Prostate gland (tissue), 2 donors: ENCODE data around the gene C10orf67. TPM values are rescaled to one million over a fixed set of nuclear protein-coding genes. Genes with fewer than 3 reads are reported as not detected.

ENCODE experiments used
- DNase-seq: peaks from one replicate; pipeline ENCODE4 v3.0.0-alpha.2; 2019; ENCODE audit warnings: low spot score
- H3K27ac ChIP-seq, 2 donors: fragments of 200-600 bp; sonication (generic); 2 replicates each; pipeline ENCODE4 v1.5.1; 2017 to 2019
- H3K27me3 ChIP-seq: fragments of 200-600 bp; sonication (generic); replicated peaks from 2 replicates; pipeline ENCODE4 v1.5.1; 2019; ENCODE audit not compliant: insufficient read depth
- H3K36me3 ChIP-seq, 2 donors: fragments of 200-600 bp; sonication (generic); 1 replicate in 1 of 2; 2 replicates in 1 of 2; pipeline versions ENCODE4 v1.5.1 to v1.8.1; 2017 to 2019
- H3K4me1 ChIP-seq: fragments of 200-600 bp; sonication (generic); replicated peaks from 2 replicates; pipeline ENCODE4 v1.5.1; 2019
- H3K4me3 ChIP-seq, 2 donors: fragments of 200-600 bp; sonication (generic); 2 replicates each; pipeline ENCODE4 v1.5.1; 2017 to 2019
- H3K9me3 ChIP-seq: fragments of 200-600 bp; sonication (generic); 2 replicates; pipeline ENCODE4 v1.5.1; 2017
- CTCF ChIP-seq, 4 experiments: fragments of 200-600 bp in 2 of 4; fragments of 450-650 bp in 2 of 4; sonication (generic) in 2 of 4; IDR thresholded peaks; 1 replicate in 3 of 4; 2 replicates in 1 of 4; pipeline ENCODE4 v1.5.1; 2016 to 2019; ENCODE audit warnings: antibody characterized with exemption in 4 of 4, mild to moderate bottlenecking in 2 of 4, moderate library complexity in 2 of 4
- POLR2A ChIP-seq: fragments of 450-650 bp; IDR thresholded peaks from one replicate; pipeline ENCODE4 v1.6.1; 2016; ENCODE audit warnings: antibody characterized with exemption, mild to moderate bottlenecking
- POLR2AphosphoS5 ChIP-seq: sonication (generic); formaldehyde crosslinking; IDR thresholded peaks from one replicate; pipeline ENCODE4 v1.6.1; 2017; ENCODE audit warnings: antibody characterized with exemption
- WGBS: methylation state at CpG from one replicate; pipeline ENCODE4 v1.1.5; 2018; 5-methylcytosine and 5-hydroxymethylcytosine counted together
- intact Hi-C: fragments of 100-400 bp; cut with DNase I; formaldehyde crosslinking; loops from one replicate; pipeline ENCODE4 v1.14.2; 2022
- total RNA-seq, 2 donors: library from RNA; depleted of rRNA; stranded (reverse); fragments of >200 nt; gene quantifications; one replicate each; pipeline ENCODE4 v1.1.0, GENCODE V29; 2016

C10orf67 gene
- total RNA-seq, 2 donors from 2014 or later = 1.0 TPM; not detected in 1

DNA sequence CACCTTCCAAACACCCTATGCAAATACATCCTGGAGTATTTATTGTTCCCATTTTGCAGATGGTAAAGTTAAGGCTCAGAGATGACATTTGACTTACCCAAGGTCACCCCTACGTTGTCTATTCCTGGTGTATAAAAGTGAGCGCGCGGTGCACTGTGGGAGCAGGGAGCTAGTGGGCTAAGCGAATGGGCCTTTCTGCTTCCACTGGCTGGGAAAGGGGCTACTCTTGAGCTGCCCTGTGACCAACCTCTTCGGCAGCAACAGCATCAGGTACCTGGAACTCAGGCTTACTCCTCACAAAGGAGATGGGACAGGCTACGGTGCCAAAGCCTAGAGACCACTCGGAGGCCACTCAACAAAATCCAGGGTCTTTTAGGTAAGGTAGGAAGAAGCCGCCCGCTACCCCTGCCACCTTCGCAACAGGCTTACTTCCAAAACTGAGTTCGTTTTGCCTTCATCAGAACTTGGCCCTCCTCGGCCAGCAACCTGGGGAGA is 150.1 kb downstream of the C10orf67 start:
- Histone ChIP-seq H3K27me3 (peaks cover 60% of the 10 kb centered on the region), H3K36me3 (no peaks in the 10 kb centered on the region), H3K27ac (no peak overlapping the region), H3K4me1 (no peaks in the 10 kb centered on the region), H3K4me3 (no peak overlapping the region), H3K9me3 (no peaks in the 10 kb centered on the region)
- DNase-seq = no peak
- intact Hi-C loops = no loop called here
- TF ChIP-seq CTCF (IDR thresholded peaks at IDR 0.05) = no peak
- TF ChIP-seq POLR2A = no peak
- no peak for TF ChIP-seq POLR2AphosphoS5
- 9% methylated on average over 13 of the region's 13 CpGs for WGBS

DNA sequence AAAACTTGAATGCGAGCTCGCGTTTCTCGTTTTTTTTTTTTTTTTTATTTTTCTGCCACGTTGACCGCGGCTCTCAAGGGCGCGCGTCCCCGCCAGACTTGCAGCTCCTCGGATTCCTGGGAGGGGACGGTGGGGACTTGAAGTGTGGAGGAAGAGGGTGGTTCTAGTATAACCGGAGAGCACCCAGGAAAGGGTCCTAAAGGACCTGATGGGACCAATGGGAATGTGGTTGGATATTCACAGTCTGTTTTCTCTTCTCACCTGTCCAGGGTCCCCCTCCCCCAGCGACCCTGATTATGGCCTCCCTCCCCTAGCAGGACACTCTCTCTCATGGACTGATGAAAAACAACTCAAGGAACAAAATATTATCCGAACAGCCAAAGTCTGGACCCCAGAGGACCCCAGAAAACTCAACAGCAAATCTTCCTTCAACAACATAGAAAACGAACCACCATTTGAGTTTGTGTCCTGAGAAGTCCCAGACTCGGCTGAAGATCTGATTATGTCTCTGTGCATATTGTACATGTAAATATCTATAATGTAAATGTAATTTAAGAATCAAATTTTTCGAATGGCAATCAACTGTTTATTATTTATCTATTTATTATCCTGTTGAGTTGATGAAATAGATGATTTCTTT is 151.0 kb downstream of the C10orf67 start:
- 6% methylated on average over 19 of the region's 19 CpGs for WGBS
- H3K27me3 ChIP-seq = peaks cover 55% of the 10 kb centered on the region
- H3K27ac ChIP-seq = no peak overlapping the region
- TF ChIP-seq POLR2AphosphoS5 (no peak), POLR2A (no peak), CTCF (IDR thresholded peaks at IDR 0.05) (no peak)
- no peaks in the 10 kb centered on the region for H3K36me3 ChIP-seq
- H3K9me3 ChIP-seq = no peaks in the 10 kb centered on the region
- H3K4me1 ChIP-seq = no peaks in the 10 kb centered on the region
- H3K4me3 ChIP-seq = no peak overlapping the region
- DNase-seq = no peak
- intact Hi-C loops = no loop called here

DNA sequence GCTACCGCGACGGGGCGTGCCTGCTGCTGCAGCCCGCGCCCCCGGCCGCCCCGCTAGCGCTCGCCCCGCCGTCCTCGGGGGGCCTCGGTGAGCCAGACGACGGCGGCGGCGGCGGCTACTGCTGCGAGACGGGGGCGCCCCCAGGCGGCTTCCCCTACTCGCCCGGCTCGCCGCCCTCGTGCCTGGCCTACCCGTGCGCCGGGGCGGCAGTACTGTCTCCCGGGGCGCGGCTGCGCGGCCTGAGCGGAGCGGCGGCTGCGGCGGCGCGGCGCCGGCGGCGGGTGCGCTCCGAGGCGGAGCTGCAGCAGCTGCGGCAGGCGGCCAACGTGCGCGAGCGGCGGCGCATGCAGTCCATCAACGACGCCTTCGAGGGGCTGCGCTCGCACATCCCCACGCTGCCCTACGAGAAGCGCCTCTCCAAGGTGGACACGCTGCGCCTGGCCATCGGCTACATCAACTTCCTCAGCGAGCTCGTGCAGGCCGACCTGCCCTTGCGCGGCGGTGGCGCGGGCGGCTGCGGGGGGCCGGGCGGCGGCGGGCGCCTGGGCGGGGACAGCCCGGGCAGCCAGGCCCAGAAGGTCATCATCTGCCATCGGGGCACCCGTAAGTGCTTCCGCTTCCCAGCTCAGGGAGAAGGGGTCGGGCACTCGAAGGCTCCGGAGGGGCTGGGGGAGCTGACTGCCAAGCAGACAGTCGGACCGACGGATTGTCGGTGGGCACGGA is 151.7 kb downstream of the C10orf67 start:
- no peak for DNase-seq
- H3K4me3 ChIP-seq = no peak overlapping the region
- no peaks in the 10 kb centered on the region for H3K4me1 ChIP-seq
- H3K27ac ChIP-seq = no peak overlapping the region
- WGBS = 3% methylated on average over 84 of the region's 100 CpGs
- H3K27me3 ChIP-seq = peaks cover 57% of the 10 kb centered on the region
- intact Hi-C loops = no loop called here
- H3K36me3 ChIP-seq = no peaks in the 10 kb centered on the region
- H3K9me3 ChIP-seq = no peaks in the 10 kb centered on the region
- no peak for TF ChIP-seq CTCF (IDR thresholded peaks at IDR 0.05)
- no peak for TF ChIP-seq POLR2AphosphoS5
- TF ChIP-seq POLR2A = no peak

GRCh38 chr10:23191764-23192711 is 152.6 kb downstream of the C10orf67 start, which contains the start of gene PTF1A:
Gene PTF1A, plus strand, starts transcription at chr10:23192312. Its CDS starts 219 bp downstream, at chr10:23192531.
- Histone ChIP-seq H3K36me3 (no peaks in the 10 kb centered on the region), H3K27me3 (peaks cover 50% of the 10 kb centered on the region), H3K4me3 (no peak within 1 kb of the TSS), H3K4me1 (no peaks in the 10 kb centered on the region), H3K9me3 (no peaks in the 10 kb centered on the region), H3K27ac (no peak within 1 kb of the TSS)
- no peak for DNase-seq
- WGBS = 1% methylated on average over 80 of the region's 107 CpGs
- intact Hi-C loops = no loop called here
- TF ChIP-seq CTCF (IDR thresholded peaks at IDR 0.05) (no peak), POLR2A (no peak), POLR2AphosphoS5 (no peak)
